Suprapubic skin (tissue), 4 donors: ENCODE data around the gene CD37. TPM values are rescaled to one million over a fixed set of nuclear protein-coding genes. Genes with fewer than 3 reads are reported as not detected.
A peak's percentile ranks its signal among the peaks of the same experiment; 100 is the strongest.

ENCODE experiments used
- DNase-seq, 2 donors: peaks; one replicate each; pipeline ENCODE4 v3.0.0-alpha.2; 2019; ENCODE audit warnings: low spot score in 2 of 2
- H3K27ac ChIP-seq: fragments of 200-600 bp; sonication (generic); one replicate; pipeline ENCODE4 v1.5.1; 2019
- H3K27me3 ChIP-seq: fragments of 200-600 bp; sonication (generic); one replicate; pipeline ENCODE4 v1.5.1; 2019
- H3K36me3 ChIP-seq: fragments of 200-600 bp; sonication (generic); one replicate; pipeline ENCODE4 v1.5.1; 2019
- H3K4me1 ChIP-seq: fragments of 200-600 bp; sonication (generic); one replicate; pipeline ENCODE4 v1.5.1; 2019
- H3K4me3 ChIP-seq: fragments of 200-600 bp; sonication (generic); one replicate; pipeline ENCODE4 v1.5.1; 2019; ENCODE audit warnings: mild to moderate bottlenecking
- H3K9me3 ChIP-seq: fragments of 200-600 bp; sonication (generic); one replicate; pipeline ENCODE4 v1.5.1; 2019
- CTCF ChIP-seq, 2 donors: fragments of 200-600 bp in 1 of 2; fragments of 450-650 bp in 1 of 2; sonication (generic) in 1 of 2; IDR thresholded peaks; one replicate each; pipeline ENCODE4 v1.5.1; 2016 to 2019; ENCODE audit warnings: antibody characterized with exemption in 2 of 2, mild to moderate bottlenecking in 1 of 2, moderate library complexity in 1 of 2
- EP300 ChIP-seq: sonication (generic); formaldehyde crosslinking; IDR thresholded peaks from one replicate; pipeline ENCODE4 v1.6.1; 2017; ENCODE audit warnings: antibody characterized with exemption
- POLR2A ChIP-seq, 2 donors: fragments of 450-650 bp; IDR thresholded peaks; one replicate each; pipeline ENCODE4 v1.6.1; 2017; ENCODE audit warnings: antibody characterized with exemption in 2 of 2, mild to moderate bottlenecking in 2 of 2, moderate library complexity in 2 of 2
- POLR2AphosphoS5 ChIP-seq, 3 donors: sonication (generic); formaldehyde crosslinking; IDR thresholded peaks; one replicate each; pipeline ENCODE4 v1.6.1; 2017; ENCODE audit warnings: antibody characterized with exemption in 3 of 3
- WGBS: methylation state at CpG from one replicate; pipeline ENCODE4 v1.1.5; 2018; 5-methylcytosine and 5-hydroxymethylcytosine counted together
- total RNA-seq, 4 donors: library from RNA; depleted of rRNA; stranded (reverse); fragments of >200 nt; gene quantifications; one replicate each; pipeline ENCODE4 v1.1.0, GENCODE V29; 2016

Gene CD37
- total RNA-seq, 4 donors from 2014 or later: 2.9 to 25.7 (median 5.0) TPM

GRCh38 chr19:49357186-49357585 lies 22.0 kb downstream of the CD37 start:
- Histone ChIP-seq H3K9me3 (no peaks in the 10 kb centered on the region), H3K27ac (no peak overlapping the region), H3K4me1 (peaks cover 29% of the 10 kb centered on the region), H3K36me3 (peaks cover 39% of the 10 kb centered on the region), H3K27me3 (no peaks in the 10 kb centered on the region), H3K4me3 (no peak overlapping the region)
- 86% methylated on average over 9 of the region's 9 CpGs for WGBS
- DNase-seq: no peak
- TF ChIP-seq POLR2AphosphoS5 (IDR thresholded peaks at IDR 0.05): no peak
- TF ChIP-seq POLR2A (IDR thresholded peaks at IDR 0.05): no peak
- TF ChIP-seq CTCF (IDR thresholded peaks at IDR 0.05): no peak
- no peak for TF ChIP-seq EP300

- Histone ChIP-seq H3K9me3 (no peaks in the 10 kb centered on the region), H3K36me3 (peaks cover 26% of the 10 kb centered on the region), H3K4me1 (peaks cover 47% of the 10 kb centered on the region), H3K4me3 (no peak overlapping the region), H3K27me3 (no peaks in the 10 kb centered on the region), H3K27ac (peak overlapping the region; percentile 18)
- TF ChIP-seq CTCF (IDR thresholded peaks at IDR 0.05): no peak
- TF ChIP-seq POLR2A (IDR thresholded peaks at IDR 0.05): no peak
- no peak for TF ChIP-seq EP300
- TF ChIP-seq POLR2AphosphoS5 (IDR thresholded peaks at IDR 0.05): no peak
- DNase-seq: no peak
- 78% methylated on average over 17 of the region's 17 CpGs for WGBS
Observed at GRCh38 chr19:49359851-49360820, 24.9 kb downstream of the CD37 start.

GRCh38 chr19:49361438-49362047 lies 26.3 kb downstream of the CD37 start:
- Histone ChIP-seq H3K4me3 (peak overlapping the region; percentile 79), H3K9me3 (no peaks in the 10 kb centered on the region), H3K27me3 (no peaks in the 10 kb centered on the region), H3K4me1 (peaks cover 45% of the 10 kb centered on the region), H3K36me3 (peaks cover 21% of the 10 kb centered on the region), H3K27ac (peak overlapping the region; percentile 93)
- no peak for TF ChIP-seq POLR2A (IDR thresholded peaks at IDR 0.05)
- WGBS: 6% methylated on average over 18 of the region's 27 CpGs
- peak; percentile 89 for DNase-seq

- TF ChIP-seq CTCF (IDR thresholded peaks at IDR 0.05): no peak
- TF ChIP-seq EP300: no peak
- no peak for TF ChIP-seq POLR2AphosphoS5 (IDR thresholded peaks at IDR 0.05)
- no peak for TF ChIP-seq POLR2A (IDR thresholded peaks at IDR 0.05)
- Histone ChIP-seq H3K4me1 (peaks cover 39% of the 10 kb centered on the region), H3K4me3 (peak within 1 kb of the TSS; percentile 79), H3K36me3 (peaks cover 17% of the 10 kb centered on the region), H3K27me3 (no peaks in the 10 kb centered on the region), H3K27ac (peak within 1 kb of the TSS; percentile 93), H3K9me3 (no peaks in the 10 kb centered on the region)
- peak; percentile 88 for DNase-seq
- WGBS: 1% methylated on average over 52 of the region's 52 CpGs
Observed at GRCh38 chr19:49362048-49362928, 27.1 kb downstream of the CD37 start, which contains the start of gene TEAD2. TSS of gene TEAD2 (minus strand) at chr19:49362416. CDS start at chr19:49360075, 2,341 bp downstream.

- Histone ChIP-seq H3K27me3 (no peaks in the 10 kb centered on the region), H3K4me1 (peaks cover 39% of the 10 kb centered on the region), H3K9me3 (no peaks in the 10 kb centered on the region), H3K27ac (peak overlapping the region; percentile 93), H3K36me3 (peaks cover 14% of the 10 kb centered on the region), H3K4me3 (peak overlapping the region; percentile 79)
- peak in 1 of 2 donors; percentile 77 for DNase-seq
- WGBS: 1% methylated on average over 14 of the region's 14 CpGs
- TF ChIP-seq EP300 (no peak), CTCF (IDR thresholded peaks at IDR 0.05) (no peak), POLR2A (IDR thresholded peaks at IDR 0.05) (no peak), POLR2AphosphoS5 (IDR thresholded peaks at IDR 0.05) (no peak)
Observed at GRCh38 chr19:49362929-49363267, 27.7 kb downstream of the CD37 start.
